HG03378 (cell line): Measurements from ENCODE around the gene RIPPLY2.
"Not testable (repeated sequence)": the region's sequence is repeated elsewhere in the genome, so short reads cannot be mapped to it uniquely, and the experiment has no call there.

Experiments used
- ATAC-seq: cut with Tn5 transposase; IDR thresholded peaks from one replicate; pipeline ENCODE4 v1.9.1; 2021; ENCODE audit warnings: mild to moderate bottlenecking, moderate library complexity; ENCODE audit not compliant: unreplicated experiment

RIPPLY2 gene

GRCh38 chr6:83897094-83897493, 43.9 kb downstream of the RIPPLY2 start:
- not testable (repeated sequence) for ATAC-seq

- no peak for ATAC-seq
These were observed 48.5 kb downstream of the RIPPLY2 start for GRCh38 chr6:83901624-83902023.

GRCh38 chr6:83904395-83904794, 51.2 kb downstream of the RIPPLY2 start:
- no peak for ATAC-seq

- ATAC-seq: no peak
These were observed 52.5 kb downstream of the RIPPLY2 start for GRCh38 chr6:83905648-83906047.
